Urinary bladder (tissue), 4 donors: ENCODE data around the gene SLC22A23. TPM values are rescaled to one million over a fixed set of nuclear protein-coding genes. Genes with fewer than 3 reads are reported as not detected.
"Not testable (repeated sequence)": the region's sequence is repeated elsewhere in the genome, so short reads cannot be mapped to it uniquely, and the experiment has no call there.

Experiments used
- DNase-seq: peaks from one replicate; pipeline ENCODE4 v3.0.0-alpha.2; 2015; ENCODE audit errors: extremely low spot score
- H3K27ac ChIP-seq: one replicate; pipeline ENCODE4 v1.5.1; 2013; ENCODE audit warnings: low read depth, mild to moderate bottlenecking, moderate library complexity
- H3K36me3 ChIP-seq: one replicate; pipeline ENCODE4 v1.6.1; 2013; ENCODE audit warnings: mild to moderate bottlenecking, moderate library complexity; ENCODE audit not compliant: insufficient read depth
- H3K4me1 ChIP-seq: one replicate; pipeline ENCODE4 v1.6.1; 2013; ENCODE audit warnings: mild to moderate bottlenecking, moderate library complexity; ENCODE audit not compliant: insufficient read depth
- H3K4me3 ChIP-seq: one replicate; pipeline ENCODE4 v1.5.1; 2013; ENCODE audit warnings: low read depth, low read length
- WGBS: extraction: QIAGEN DNeasy Blood & Tissue Kit; methylation state at CpG from one replicate; pipeline ENCODE4 v1.1.7; 2013; 5-methylcytosine and 5-hydroxymethylcytosine counted together
- polyA plus RNA-seq: library from polyadenylated mRNA; stranded (reverse); fragments of 200-250 nt; gene quantifications from one replicate; pipeline ENCODE4 v1.2.3, GENCODE V29; 2013
- total RNA-seq: library from RNA; depleted of rRNA; stranded (reverse); fragments of >200 nt; gene quantifications from one replicate; pipeline ENCODE4 v1.2.3, GENCODE V29; 2014
- donor health status: healthy with polysubstance abuse.
- donor health status: healthy.

The SLC22A23 gene
- total and polyA plus RNA-seq, 2 donors: 4.9 to 6.6 TPM

- H3K4me1 ChIP-seq: peaks cover 3% of the 10 kb centered on the region
- no peak overlapping the region for H3K4me3 ChIP-seq
- no peak overlapping the region for H3K27ac ChIP-seq
- no peaks in the 10 kb centered on the region for H3K36me3 ChIP-seq
- WGBS: 79% methylated on average over 11 of the region's 11 CpGs
- DNase-seq: no peak
These were observed 76.3 kb downstream of the SLC22A23 start for GRCh38 chr6:3380344-3381232.

DNA sequence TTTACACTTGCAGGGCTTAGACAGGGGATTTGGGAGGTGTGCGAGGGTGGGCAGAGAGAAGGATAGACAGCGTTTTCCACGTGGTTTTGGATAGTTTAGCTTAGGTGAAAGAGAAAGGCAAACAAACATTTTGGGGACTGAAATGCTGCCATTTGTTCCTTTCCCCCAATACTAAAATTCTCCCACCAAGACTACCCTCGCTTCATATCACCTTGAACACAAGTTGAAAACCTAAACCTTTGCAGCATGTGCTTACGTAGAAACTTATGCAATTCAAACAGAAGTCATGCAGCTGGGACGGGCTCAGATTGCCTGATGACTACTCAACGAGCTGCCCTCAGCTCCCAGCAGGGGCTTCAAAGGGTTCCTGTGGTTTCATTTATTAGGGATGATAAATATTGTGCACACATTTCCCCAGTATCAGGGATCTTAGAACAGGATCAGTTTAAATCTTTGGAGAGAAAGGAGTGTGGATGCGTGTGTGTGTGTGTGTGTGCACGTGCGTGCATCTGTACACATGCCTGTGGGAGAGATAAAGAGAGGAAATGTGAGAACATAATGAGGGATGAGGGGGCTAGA, 77.3 kb downstream of the SLC22A23 start:
- no peak overlapping the region for H3K4me3 ChIP-seq
- no peak for DNase-seq
- H3K4me1 ChIP-seq: peaks cover 3% of the 10 kb centered on the region
- no peak overlapping the region for H3K27ac ChIP-seq
- 65% methylated on average over 10 of the region's 10 CpGs for WGBS
- H3K36me3 ChIP-seq: no peaks in the 10 kb centered on the region

- not testable (repeated sequence) for H3K4me3 ChIP-seq, H3K4me1 ChIP-seq, H3K27ac ChIP-seq, H3K36me3 ChIP-seq, DNase-seq
- WGBS: 89% methylated on average over 4 of the region's 4 CpGs
These were observed 78.0 kb downstream of the SLC22A23 start for GRCh38 chr6:3378808-3379207.

GRCh38 chr6:3378398-3378782, 78.5 kb downstream of the SLC22A23 start:
- not testable (repeated sequence) for H3K4me3 ChIP-seq, H3K36me3 ChIP-seq, H3K27ac ChIP-seq, H3K4me1 ChIP-seq, DNase-seq
- WGBS: 81% methylated on average over 6 of the region's 6 CpGs

- Histone ChIP-seq H3K27ac (no peak overlapping the region), H3K36me3 (no peaks in the 10 kb centered on the region), H3K4me1 (no peaks in the 10 kb centered on the region), H3K4me3 (no peak overlapping the region)
- WGBS: 87% methylated on average over 17 of the region's 17 CpGs
- no peak for DNase-seq
These were observed 79.1 kb downstream of the SLC22A23 start for GRCh38 chr6:3377536-3378397.

DNA sequence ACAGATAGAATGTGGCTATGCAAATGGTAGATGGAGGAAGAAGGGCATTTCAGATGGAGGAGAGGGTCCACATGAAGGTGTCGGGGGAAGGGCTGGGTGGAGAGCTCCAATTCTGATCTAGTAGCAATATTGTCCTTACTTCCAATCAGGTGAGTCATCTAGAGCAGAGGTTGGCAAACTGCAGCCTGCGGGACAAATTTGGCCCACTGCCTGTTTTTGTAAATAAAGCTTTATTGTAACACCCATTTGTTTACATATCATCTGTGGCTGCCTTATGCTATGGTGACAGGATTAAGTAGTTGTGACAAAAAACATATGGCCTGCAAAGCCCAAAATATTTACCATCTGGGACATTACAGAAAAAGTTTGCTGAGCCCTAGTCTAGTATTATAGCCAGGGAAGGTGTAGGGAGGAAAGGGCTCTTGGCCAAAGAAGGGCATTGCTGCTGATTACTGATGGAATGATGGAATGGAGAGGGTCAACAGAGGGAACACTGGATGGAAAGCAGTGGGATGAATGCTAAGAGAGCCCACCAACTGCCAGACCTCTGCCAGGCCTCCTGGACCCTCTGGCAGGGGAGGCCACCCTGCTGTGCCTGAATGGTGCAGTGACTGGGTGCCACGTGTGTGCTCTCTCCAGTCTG, 79.8 kb downstream of the SLC22A23 start:
- no peaks in the 10 kb centered on the region for H3K4me1 ChIP-seq
- no peak overlapping the region for H3K27ac ChIP-seq
- H3K4me3 ChIP-seq: no peak overlapping the region
- no peak for DNase-seq
- 83% methylated on average over 3 of the region's 3 CpGs for WGBS
- H3K36me3 ChIP-seq: no peaks in the 10 kb centered on the region

GRCh38 chr6:3376064-3376463, 80.8 kb downstream of the SLC22A23 start:
- Histone ChIP-seq H3K36me3 (no peaks in the 10 kb centered on the region), H3K4me3 (no peak overlapping the region), H3K27ac (no peak overlapping the region), H3K4me1 (no peaks in the 10 kb centered on the region)
- WGBS: 69% methylated on average over 8 of the region's 8 CpGs
- no peak for DNase-seq

GRCh38 chr6:3373597-3374203, 83.2 kb downstream of the SLC22A23 start:
- 91% methylated on average over 5 of the region's 5 CpGs for WGBS
- Histone ChIP-seq H3K27ac (no peak overlapping the region), H3K4me3 (no peak overlapping the region), H3K36me3 (no peaks in the 10 kb centered on the region), H3K4me1 (no peaks in the 10 kb centered on the region)
- DNase-seq: no peak

DNA sequence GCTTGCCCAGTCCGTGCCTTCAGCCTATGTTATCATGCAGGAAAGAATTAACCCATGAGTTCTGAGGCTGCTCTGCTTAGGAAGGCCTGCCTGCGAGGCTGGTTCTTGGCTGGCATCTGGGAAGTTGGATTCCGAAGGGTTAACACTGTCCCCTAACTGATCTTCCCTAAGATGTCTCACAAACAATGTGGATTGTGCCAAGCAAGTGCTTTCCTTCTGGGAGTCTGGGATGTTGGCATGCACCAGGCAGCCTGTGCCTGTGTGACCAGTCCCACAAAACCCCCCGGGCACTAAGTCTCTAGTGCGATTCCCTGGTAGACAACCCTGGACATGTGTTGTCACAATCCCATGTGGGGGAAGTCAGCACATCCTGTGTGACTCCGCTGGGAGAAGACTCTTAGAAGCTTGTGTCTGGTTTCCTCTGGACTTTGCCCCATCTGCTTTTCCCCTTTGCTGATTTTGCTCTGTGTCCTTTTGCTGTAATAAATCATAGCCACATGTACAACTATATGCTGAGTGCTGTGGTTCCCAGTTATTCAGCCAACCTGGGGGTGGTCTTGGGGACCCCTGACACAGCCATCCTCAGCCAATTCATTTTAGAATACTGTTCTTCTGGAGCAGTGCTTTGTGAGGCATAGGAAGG, 83.8 kb downstream of the SLC22A23 start:
- 81% methylated on average over 6 of the region's 6 CpGs for WGBS
- Histone ChIP-seq H3K27ac (no peak overlapping the region), H3K4me3 (no peak overlapping the region), H3K4me1 (no peaks in the 10 kb centered on the region), H3K36me3 (no peaks in the 10 kb centered on the region)
- DNase-seq: no peak

DNA sequence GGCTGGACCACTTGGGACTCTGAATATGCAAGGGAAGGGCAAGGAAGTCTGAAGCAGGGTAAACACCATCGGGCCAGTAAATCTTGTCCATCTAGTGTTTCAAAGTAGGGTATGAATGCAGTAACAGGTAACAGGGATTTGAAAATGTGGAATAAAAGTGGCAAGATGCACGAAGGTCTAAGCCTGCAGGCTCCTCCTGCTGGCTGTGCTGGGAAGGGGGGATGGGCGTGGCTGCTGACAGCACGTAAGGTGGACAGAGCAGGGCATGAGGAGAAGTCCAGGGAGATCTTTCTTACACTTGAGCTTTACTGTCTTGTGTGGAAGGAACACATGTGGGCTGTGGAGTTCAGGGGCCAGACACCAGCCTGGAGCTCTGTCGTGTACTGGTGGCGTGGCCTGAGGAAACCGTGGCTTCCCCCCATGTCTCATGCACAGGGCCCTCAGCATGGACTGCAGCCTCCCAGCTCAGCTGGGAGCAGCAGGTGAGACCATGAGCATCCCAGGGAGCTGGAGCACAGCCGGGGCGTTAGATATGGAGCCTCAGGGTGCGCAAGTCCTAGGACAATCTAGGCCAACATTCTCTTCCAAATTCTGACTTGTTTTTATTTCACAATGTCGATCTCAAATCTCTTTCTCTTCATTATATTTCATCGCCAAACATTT, 84.5 kb downstream of the SLC22A23 start:
- Histone ChIP-seq H3K4me3 (no peak overlapping the region), H3K36me3 (no peaks in the 10 kb centered on the region), H3K27ac (no peak overlapping the region), H3K4me1 (no peaks in the 10 kb centered on the region)
- WGBS: 91% methylated on average over 12 of the region's 12 CpGs
- DNase-seq: no peak

- H3K27ac ChIP-seq: no peak overlapping the region
- H3K4me1 ChIP-seq: no peaks in the 10 kb centered on the region
- 91% methylated on average over 5 of the region's 5 CpGs for WGBS
- H3K4me3 ChIP-seq: no peak overlapping the region
- no peaks in the 10 kb centered on the region for H3K36me3 ChIP-seq
- DNase-seq: no peak
These were observed 85.5 kb downstream of the SLC22A23 start for GRCh38 chr6:3371222-3371949.
